Tongue (tissue), 2 donors: ENCODE measurements around the gene ATF4. TPM values are rescaled to one million over a fixed set of nuclear protein-coding genes. Genes with fewer than 3 reads are reported as not detected.

Experiments
- DNase-seq: peaks from one replicate; pipeline ENCODE4 v3.0.0-alpha.2; 2015
- total RNA-seq: library from RNA; depleted of rRNA; stranded (reverse); fragments of >200 nt; gene quantifications from one replicate; pipeline ENCODE4 v1.2.3, GENCODE V29; 2014

Gene ATF4
- total RNA-seq, 1 donor from 2014 or later, result 124 TPM

DNA sequence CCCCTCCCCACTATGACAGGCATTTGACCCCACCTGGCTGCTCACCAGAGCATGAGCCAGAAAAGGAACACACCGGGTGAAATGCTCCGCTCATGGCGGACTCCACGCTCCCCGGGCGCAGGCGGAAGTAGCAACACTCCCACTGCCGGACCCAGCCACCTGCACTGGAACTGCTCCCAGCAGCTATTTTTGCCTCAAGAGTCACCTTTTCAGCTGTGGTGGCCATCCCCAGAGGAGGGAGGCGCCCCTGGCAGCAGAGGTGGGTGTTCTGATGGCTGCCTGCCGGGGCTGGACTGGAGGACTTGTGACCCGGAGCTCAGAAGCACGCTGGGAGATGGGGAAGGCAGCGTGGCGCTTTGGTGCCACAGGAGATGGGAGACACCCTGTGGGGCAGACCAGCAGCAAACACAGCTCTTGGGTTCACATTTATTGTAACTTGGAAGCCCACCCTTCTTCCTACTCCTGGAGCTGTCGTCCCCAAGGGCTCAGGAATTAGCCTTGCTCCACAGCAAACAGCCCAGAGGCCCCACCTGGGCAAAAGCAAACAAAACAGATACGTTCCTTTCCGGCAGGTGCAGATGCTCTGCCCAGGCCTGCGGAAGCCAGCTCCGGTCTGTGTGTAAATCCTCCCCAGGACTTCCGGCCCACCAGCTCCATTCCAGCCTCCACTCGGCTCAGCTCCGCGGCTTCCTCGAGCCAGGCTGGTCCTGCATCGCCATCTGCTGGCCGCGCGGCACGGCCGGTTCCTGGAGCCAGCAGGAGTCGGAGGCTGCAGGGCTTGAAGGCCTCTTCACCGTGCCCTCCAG, 8.5 kb downstream of the ATF4 start:
- peak; percentile 95 for DNase-seq

- DNase-seq, result no peak
These were observed 9.1 kb downstream of the ATF4 start for GRCh38 chr22:39529487-39529851.

DNA sequence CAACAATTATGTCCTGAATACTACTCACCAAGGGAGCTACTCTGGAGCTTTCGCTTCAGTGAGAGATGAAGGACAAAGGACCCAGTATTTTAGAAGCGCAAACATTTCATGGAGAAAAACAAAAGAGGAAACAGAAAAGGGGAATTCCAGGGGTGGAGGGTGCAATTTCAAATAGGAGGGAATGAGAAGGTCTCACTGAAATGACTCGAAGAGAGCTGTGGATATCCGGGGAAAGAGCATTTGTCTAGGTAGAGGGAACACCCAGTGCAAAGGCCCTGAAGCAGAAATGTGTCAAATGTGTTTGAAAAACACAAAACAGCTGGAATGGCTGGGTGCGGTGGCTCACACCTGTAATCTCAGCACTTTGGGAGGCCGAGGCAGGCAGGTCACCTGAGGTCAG, 9.8 kb downstream of the ATF4 start:
- DNase-seq, result no peak

GRCh38 chr22:39530692-39531331, 10.4 kb downstream of the ATF4 start:
- DNase-seq, result no peak

GRCh38 chr22:39532215-39533073, 12.1 kb downstream of the ATF4 start, which contains the start of gene RPS19BP1:
Gene RPS19BP1, minus strand, starts transcription at chr22:39532748. Its CDS starts 10 bp downstream, at chr22:39532738.
- peak; percentile 100 for DNase-seq

DNA sequence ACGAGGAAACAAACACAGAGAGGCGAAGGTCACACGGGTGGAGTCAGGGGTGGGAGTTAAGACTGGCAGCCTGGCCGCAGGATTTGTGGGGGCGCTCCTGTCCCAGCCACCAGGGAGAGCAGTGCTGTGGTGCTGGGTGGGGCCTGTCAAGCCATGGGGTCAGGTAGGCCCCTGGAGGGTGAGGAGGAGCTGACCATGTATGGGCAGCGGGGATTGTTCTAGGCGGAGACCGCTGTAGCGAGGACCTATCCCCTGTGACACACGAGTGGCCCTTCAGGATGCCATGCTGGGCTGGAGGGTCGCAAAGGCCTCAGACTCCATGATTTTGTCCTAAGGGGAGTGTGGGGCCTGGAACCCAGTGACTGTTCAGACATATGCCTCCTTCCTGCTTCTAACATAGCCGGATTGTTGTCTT, 13.7 kb downstream of the ATF4 start:
- DNase-seq, result no peak

- peak; percentile 90 for DNase-seq
These were observed 14.4 kb downstream of the ATF4 start for GRCh38 chr22:39534591-39535356.

DNA sequence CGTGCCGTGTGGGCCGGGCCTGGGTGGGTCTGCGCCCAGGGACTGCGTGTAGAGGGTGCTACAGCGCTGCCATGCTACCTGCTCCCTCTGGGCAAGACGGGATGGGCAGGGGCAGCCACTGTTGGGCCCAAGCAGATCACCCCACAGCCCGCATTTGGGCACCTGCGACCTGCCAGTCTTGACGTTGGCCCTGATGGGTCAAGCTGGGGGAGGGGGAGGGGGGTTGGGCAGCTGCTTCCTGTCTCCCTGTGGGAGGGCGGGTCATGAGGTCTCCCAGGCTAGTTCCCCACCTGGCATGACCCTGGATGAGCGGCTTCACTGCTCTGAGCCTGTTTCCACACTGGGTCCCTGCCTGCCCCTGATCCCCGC, 15.0 kb downstream of the ATF4 start:
- DNase-seq, result no peak

GRCh38 chr22:39535831-39536449, 15.6 kb downstream of the ATF4 start:
- DNase-seq, result no peak

- no peak for DNase-seq
These were observed 16.3 kb downstream of the ATF4 start for GRCh38 chr22:39536711-39537110.

GRCh38 chr22:39537975-39538374, 17.6 kb downstream of the ATF4 start:
- no peak for DNase-seq

- DNase-seq, result peak; percentile 42
These were observed 22.7 kb downstream of the ATF4 start for GRCh38 chr22:39543095-39543494.

GRCh38 chr22:39545386-39546365, 25.3 kb downstream of the ATF4 start:
- DNase-seq, result peak; percentile 82

- DNase-seq, result no peak
These were observed 26.7 kb downstream of the ATF4 start for GRCh38 chr22:39546889-39547586.

- no peak for DNase-seq
These were observed 27.2 kb downstream of the ATF4 start for GRCh38 chr22:39547587-39547947.

DNA sequence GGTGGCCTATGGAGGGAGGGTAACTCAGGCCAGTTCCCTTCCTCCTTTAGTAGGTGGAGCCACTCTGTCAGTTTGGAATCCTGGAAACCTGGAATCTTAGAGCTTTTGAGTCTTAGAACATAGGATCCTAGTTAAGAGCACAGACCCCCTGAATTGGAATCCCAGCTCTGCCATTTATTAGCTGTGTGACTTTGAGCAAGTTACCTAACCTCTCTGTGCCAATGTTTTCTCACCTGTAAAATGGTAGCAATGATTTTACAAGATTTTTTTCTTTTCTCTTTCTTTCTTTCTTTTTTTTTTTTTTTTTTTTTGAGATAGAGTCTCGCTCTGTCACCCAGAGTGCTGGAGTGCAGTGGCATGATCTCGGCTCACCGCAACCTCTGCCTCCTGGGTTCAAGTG, 33.1 kb downstream of the ATF4 start:
- no peak for DNase-seq

- no peak for DNase-seq
These were observed 33.8 kb downstream of the ATF4 start for GRCh38 chr22:39554151-39554550.

DNA sequence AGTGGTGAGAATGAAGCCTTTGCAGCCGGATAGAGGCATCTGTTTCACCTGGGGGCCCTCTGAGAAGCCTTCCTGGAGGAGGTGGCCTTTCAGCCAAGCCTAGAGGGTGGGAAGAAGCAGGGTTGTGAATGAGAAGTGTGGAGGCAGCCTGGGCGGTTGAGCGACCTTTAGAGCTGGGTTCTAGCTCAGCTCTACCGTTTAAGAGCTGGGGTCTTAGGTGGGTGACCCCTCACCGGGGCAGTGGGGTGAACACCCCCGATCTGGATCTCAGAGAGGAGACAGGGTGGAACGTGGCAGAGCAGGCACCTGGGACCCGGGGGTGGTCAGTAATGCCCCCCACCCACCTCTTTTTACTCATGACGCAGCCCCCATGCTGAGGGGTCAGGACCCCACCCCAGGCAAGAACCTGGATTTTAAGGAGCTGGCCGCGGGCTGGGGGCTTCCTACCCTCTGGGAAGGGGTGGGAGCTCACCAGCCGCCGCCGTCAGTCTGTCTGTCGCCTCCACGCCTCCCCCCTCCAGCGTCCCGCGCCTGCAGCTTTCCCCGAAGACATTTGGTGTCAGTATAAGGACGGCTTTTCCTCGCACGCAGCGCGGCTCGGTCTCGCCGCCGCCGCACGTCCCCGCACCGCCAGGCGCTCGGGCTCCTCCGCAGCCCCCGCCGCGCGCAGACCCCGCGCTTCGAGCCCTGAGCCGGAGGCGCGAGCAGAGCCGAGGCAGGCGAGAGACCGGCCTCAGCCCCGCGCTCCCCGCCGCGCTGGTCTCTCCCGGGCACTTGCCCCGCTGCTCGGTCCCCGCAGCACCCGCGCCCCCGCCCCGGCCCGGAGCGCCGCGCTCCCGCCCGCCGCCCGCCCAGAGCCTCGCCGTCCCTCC, 36.8 kb downstream of the ATF4 start:
- DNase-seq, result peak; percentile 44

DNA sequence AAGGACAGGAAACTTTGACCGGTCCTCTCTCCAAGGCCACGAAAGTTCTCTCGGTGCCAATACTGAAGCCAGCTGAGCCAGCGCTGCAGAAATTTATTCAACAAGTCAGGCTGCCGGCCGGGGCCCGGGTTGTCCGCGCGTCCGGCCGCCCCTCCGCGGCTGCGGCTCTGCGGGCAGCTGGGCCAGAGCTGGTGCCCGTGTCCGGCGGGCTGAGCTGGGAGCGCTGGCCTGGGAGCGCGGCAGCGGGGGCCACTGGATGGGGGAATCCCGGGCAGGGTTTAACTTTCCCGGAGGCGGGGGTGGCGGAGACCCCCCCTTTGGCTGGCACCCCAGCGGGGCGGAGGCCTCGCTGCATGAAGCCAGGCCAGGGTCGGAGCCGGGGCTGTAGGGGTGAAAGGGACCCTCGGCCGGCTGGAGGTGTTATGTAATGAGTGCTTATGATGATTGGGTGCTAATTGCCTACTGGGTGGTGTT, 37.9 kb downstream of the ATF4 start:
- DNase-seq, result no peak
